HG03095 (cell line): ENCODE measurements around the gene C1QBP.
"Not testable (repeated sequence)": the region's sequence is repeated elsewhere in the genome, so short reads cannot be mapped to it uniquely, and the experiment has no call there.

ENCODE experiments used
- ATAC-seq: cut with Tn5 transposase; IDR thresholded peaks from one replicate; pipeline ENCODE4 v1.9.1; 2021; ENCODE audit warnings: moderate library complexity; ENCODE audit not compliant: unreplicated experiment

C1QBP gene

GRCh38 chr17:5438716-5439445 is at the start of gene C1QBP:
C1QBP (minus strand) TSS chr17:5439155; CDS start chr17:5439073, 82 bp downstream.
- peak; percentile 73 for ATAC-seq

- no peak for ATAC-seq
These were observed 49.8 kb upstream of the C1QBP start for GRCh38 chr17:5488752-5489151.

- peak; percentile 69 for ATAC-seq
These were observed 47.5 kb upstream of the C1QBP start, which contains the start of gene MIS12 for GRCh38 chr17:5486206-5487124. MIS12 (plus strand) TSS chr17:5486566; CDS start chr17:5488863, 2,297 bp downstream.

- ATAC-seq, result peak; percentile 10
These were observed 46.6 kb upstream of the C1QBP start, which contains the start of gene DERL2 for GRCh38 chr17:5485270-5486205. DERL2 (minus strand) TSS chr17:5486178; CDS start chr17:5486161, 17 bp downstream.

- ATAC-seq, result no peak
These were observed 42.5 kb upstream of the C1QBP start for GRCh38 chr17:5481451-5481850.

DNA sequence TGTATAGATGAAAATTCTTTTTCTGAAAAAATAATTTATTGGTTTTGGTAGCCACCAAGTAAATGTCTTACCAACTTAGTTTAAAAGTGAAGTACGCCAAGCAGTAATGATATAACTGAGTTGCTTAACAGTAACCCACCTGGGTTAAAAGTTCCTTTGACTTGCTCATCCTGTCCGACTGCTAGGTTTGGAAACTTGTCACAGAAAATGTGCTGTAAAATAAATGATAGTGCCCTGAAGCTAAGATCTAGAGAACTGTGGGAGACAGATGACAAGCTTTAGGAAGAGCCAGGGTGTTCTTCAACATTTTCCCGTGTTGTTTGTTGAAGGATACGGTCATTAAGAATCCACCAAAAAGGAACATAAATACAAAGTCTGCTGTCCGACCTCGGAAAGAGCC is 42.0 kb upstream of the C1QBP start:
- ATAC-seq, result no peak

DNA sequence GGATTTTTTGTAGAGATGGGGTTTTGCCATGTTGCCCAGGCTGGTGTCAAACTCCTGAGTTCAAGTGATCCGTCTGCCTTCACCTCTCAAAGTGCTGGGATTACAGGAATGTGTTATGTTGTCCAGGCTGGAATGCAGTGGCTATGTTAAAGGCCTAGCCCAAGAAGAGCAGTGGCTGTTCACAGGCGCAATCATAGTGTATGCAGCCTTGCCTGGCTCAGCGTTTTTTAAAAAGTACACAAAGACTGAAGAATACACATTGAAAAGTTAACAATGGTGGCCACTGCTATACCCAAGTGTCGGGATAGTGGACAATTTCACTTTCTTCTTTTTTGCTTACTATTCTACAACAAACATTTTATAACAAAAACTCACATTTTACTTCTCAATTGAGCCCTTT is 40.0 kb upstream of the C1QBP start:
- ATAC-seq, result no peak

DNA sequence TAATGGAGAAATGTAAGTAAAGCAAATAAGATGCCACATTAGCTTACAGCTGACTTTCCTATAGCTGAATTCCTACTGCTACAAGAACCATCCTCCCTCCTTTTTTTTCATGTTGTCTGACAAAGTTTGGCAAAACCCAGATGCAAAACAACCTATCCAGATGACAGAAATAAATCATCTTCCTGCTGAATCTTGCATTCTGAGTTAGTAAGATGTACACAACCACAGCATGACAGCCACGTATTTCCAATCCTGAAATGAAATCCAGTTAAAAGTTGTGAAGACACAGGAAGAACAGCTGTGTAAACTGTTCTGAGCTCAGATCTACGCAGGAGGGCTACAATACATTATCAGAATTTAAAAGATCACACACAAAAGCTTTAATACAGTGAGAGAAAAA is 35.0 kb upstream of the C1QBP start:
- ATAC-seq, result no peak

DNA sequence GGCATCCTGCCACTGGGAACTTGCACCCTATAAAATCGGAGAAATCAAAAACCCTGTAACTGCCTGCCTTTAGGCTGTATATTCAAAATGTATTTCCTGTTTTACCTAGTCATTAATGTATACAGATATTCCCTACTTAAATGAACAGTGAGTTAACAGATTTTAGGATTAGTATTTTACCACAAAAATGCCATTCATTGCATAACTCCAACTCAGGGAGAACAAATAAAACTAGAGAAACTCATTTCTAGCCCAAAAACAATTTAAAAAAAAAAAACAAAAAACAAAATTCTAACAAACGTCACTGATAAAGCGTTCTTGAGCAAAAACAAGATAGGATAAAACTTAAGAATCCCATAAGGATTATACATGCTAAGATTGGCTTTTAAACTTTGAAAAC is 33.6 kb upstream of the C1QBP start:
- no peak for ATAC-seq

- ATAC-seq, result no peak
These were observed 29.1 kb upstream of the C1QBP start for GRCh38 chr17:5468075-5468473.

GRCh38 chr17:5467416-5467815 is 28.5 kb upstream of the C1QBP start:
- ATAC-seq, result no peak

GRCh38 chr17:5466295-5466694 is 27.3 kb upstream of the C1QBP start:
- no peak for ATAC-seq

DNA sequence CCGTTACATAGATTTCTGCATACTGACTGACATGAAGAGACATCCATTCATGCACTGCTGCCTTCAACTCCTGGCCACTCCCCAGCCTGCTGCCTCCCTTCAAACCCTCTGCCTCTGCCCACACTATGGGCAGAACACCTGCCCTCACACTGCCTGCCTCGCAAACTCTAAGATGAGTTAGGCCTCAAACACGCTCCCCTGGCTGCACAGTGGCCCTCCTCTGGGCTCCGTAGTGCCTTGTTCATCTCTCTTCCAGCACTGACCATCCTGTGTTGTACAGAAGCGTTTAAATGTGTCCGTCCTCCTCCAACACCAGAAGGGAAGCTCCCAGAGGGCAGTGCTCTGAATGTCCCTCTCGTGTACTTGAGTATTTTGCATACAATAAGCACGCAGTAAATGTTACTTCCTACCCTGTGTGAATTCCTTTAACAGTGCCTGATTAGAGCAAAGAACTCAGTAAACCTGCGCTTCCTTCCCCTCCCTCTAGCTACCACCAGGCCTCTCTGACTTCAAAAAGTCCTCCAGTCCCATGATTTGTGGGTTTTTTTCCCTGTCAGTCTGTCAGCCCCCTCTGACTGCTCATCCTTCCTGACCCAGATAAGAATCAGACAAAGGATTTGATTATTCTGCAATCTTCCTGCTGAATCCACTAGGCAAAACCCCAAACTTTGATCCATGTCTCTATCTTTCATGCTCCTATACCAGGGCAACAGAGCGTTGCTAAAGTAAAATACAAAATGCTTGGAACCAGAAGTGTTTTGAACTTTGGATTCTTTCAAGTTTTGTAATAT is 26.0 kb upstream of the C1QBP start:
- ATAC-seq, result no peak

DNA sequence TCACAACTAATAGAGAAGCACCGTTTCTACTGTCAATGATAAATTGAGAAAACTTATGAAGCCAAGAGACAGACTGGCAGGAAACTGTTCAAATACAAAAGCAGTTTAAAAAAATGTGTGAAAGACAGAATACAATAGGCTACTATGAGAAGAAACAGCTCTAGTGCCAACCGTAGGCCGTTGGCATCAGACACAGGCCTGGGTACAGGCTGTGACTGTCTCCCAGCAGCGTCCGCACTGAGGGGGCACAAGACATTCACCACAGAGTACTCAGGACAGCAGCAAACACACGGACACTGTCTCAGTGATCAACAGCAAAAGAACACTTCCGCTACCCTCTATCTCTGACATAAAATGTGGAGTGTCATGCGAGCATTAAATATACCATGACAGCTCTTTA is 7.8 kb upstream of the C1QBP start:
- ATAC-seq, result no peak

DNA sequence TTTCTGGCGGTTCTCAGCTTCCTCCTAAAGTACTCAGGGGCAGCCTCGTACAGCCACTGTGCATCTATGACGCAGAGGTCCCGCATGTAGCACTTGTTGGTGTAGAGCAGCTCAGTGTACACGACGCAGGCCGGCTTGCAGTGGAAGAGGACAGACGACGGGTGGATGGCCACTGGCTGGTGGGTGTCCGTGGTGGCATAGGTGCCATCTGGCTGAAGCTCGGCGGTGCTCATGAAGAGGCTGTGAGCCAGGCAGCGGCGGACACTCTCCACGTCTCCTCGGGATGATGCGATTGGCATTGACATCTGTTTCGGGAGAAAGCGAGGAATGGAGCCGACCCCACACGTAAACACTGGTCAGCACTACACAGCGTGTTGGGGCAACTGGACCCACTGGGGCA is 5.3 kb upstream of the C1QBP start:
- no peak for ATAC-seq

GRCh38 chr17:5443728-5444127 is 4.8 kb upstream of the C1QBP start:
- ATAC-seq, result no peak

GRCh38 chr17:5439446-5439764 is 450 bp upstream of the C1QBP start:
- no peak for ATAC-seq

GRCh38 chr17:5437721-5438317 is 1.1 kb downstream of the C1QBP start:
- no peak for ATAC-seq

DNA sequence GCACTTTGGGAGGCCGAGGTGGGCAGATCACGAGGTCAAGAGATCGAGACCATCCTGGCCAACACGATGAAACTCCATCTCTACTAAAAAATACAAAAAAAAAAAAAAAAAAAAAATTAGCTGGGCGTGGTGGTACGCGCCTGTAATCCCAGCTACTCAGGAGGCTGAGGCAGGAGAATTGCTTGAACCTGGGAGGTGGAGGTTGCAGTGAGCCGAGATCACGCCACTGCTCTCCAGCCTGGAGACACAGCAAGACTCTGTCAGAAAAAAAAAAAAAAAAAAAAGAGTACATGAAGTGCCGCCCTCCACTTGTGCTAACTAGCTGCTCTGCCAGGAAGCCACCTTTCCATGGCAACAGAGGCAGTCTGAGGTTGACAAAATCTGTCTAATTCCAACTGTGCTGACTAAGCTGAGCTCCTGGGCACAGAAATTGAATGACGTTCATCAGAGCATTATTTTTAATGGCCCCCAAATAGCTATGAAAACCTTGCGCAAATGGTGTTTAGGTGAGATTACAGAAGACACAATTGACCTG is 3.1 kb downstream of the C1QBP start:
- ATAC-seq, result not testable (repeated sequence)
